A549 (cell line): ENCODE results near the gene WRNIP1. TPM values are rescaled to one million over a fixed set of nuclear protein-coding genes. Genes with fewer than 3 reads are reported as not detected.

Source experiments
- ATAC-seq, 2 experiments: fragments of 200-7000 bp in 1 of 2; fragments of >200 bp in 1 of 2; cut with Nextera tagmentation in 1 of 2; cut with Tn5 transposase in 1 of 2; 3 replicates each; pipeline versions ENCODE4 v1.8.0 to v1.9.1; 2018 to 2020; ENCODE audit warnings: mild to moderate bottlenecking in 1 of 2, moderate library complexity in 1 of 2
- CTCF ChIA-PET: fragments of 300-600 bp; sonication (Branson Sonifier 250); formaldehyde crosslinking; extraction: SDS; loops from one replicate; lab custom pipeline; 2021; ENCODE audit warnings: antibody characterized with exemption, inconsistent platforms; lab: Yijun Ruan, JAX
- POLR2A ChIA-PET: fragments of 350-600 bp; formaldehyde crosslinking; extraction: SDS; loops from one replicate; lab custom pipeline; 2021; ENCODE audit warnings: antibody characterized with exemption, inconsistent platforms; lab: Yijun Ruan, JAX
- DNase-seq, 2 experiments: peaks; one replicate each; pipeline versions ENCODE4 v3.0.0 to v3.0.0-alpha.2; 2011 to 2016; ENCODE audit warnings: low read depth in 1 of 2, low spot score in 1 of 2
- FAIRE-seq: peaks from 2 replicates; lab custom pipeline; 2011; peaks lifted over from hg19 to GRCh38; lab: Jason Lieb, UNC
- H3K27ac ChIP-seq, 2 experiments: fragments of >200 bp; sonication (Bioruptor Twin); formaldehyde crosslinking; 3 replicates each; pipeline ENCODE4 v1.5.1; 2016 to 2017
- H3K4me1 ChIP-seq: fragments of >200 bp; sonication (Bioruptor Twin); formaldehyde crosslinking; 3 replicates; pipeline ENCODE4 v1.6.1; 2016
- H3K4me2 ChIP-seq: fragments of >200 bp; sonication (Bioruptor Twin); formaldehyde crosslinking; 3 replicates; pipeline ENCODE4 v1.6.1; 2016
- H3K4me3 ChIP-seq: fragments of >200 bp; sonication (Bioruptor Twin); formaldehyde crosslinking; 3 replicates; pipeline ENCODE4 v1.5.1; 2016
- H3K9me3 ChIP-seq: fragments of >200 bp; sonication (Bioruptor Twin); formaldehyde crosslinking; 3 replicates; pipeline ENCODE4 v1.6.1; 2016
- ESRRA ChIP-seq: fragments of 150-350 bp; IDR thresholded peaks from 2 replicates; pipeline ENCODE4 v1.6.1; 2014; ENCODE audit warnings: mild to moderate bottlenecking, low read length, borderline replicate concordance
- FOSB ChIP-seq: fragments of 250-450 bp; sonication (Bioruptor Pico); IDR thresholded peaks from 2 replicates; pipeline ENCODE4 v1.5.0; 2020; ENCODE audit warnings: mild to moderate bottlenecking, moderate library complexity
- FOXS1 ChIP-seq: fragments of 250-450 bp; sonication (Bioruptor Pico); IDR thresholded peaks from 2 replicates; pipeline ENCODE4 v1.5.0; 2020; ENCODE audit warnings: mild to moderate bottlenecking, moderate library complexity
- HDAC2 ChIP-seq: fragments of 200-600 bp; sonication (generic); IDR thresholded peaks from 2 replicates; pipeline ENCODE4 v1.6.1; 2016
- HES2 ChIP-seq: fragments of >200 bp; sonication (Bioruptor Twin); formaldehyde crosslinking; IDR thresholded peaks from 2 replicates; pipeline ENCODE4 v1.6.1; 2016
- HOXA7 ChIP-seq: fragments of 250-450 bp; sonication (Bioruptor Pico); IDR thresholded peaks from 2 replicates; pipeline ENCODE4 v1.5.0; 2020; ENCODE audit warnings: mild to moderate bottlenecking, moderate library complexity
- HOXB13 ChIP-seq: fragments of 250-450 bp; sonication (Bioruptor Pico); IDR thresholded peaks from 2 replicates; pipeline ENCODE4 v1.5.0; 2020; ENCODE audit warnings: low read depth, mild to moderate bottlenecking, moderate library complexity
- HOXB5 ChIP-seq: fragments of 250-450 bp; sonication (Bioruptor Pico); IDR thresholded peaks from 2 replicates; pipeline ENCODE4 v1.5.0; 2020; ENCODE audit warnings: mild to moderate bottlenecking, moderate library complexity
- JUN ChIP-seq, 2 experiments: fragments of >200 bp; sonication (Bioruptor Twin); formaldehyde crosslinking; IDR thresholded peaks; 2 replicates in 1 of 2; 3 replicates in 1 of 2; pipeline ENCODE4 v1.6.1; 2016 to 2017
- KDM1A ChIP-seq: fragments of 200-600 bp; sonication (generic); IDR thresholded peaks from 2 replicates; pipeline ENCODE4 v1.6.1; 2016; ENCODE audit warnings: low read depth, mild to moderate bottlenecking
- MAZ ChIP-seq: fragments of 150-350 bp; IDR thresholded peaks from 2 replicates; pipeline ENCODE4 v1.6.1; 2014; ENCODE audit warnings: antibody characterized with exemption, low read depth, low read length, borderline replicate concordance
- NR3C1 ChIP-seq: fragments of >200 bp; sonication (Bioruptor Twin); formaldehyde crosslinking; IDR thresholded peaks from 3 replicates; pipeline ENCODE4 v1.6.1; 2017
- RFX5 ChIP-seq: fragments of 450-650 bp; IDR thresholded peaks from 2 replicates; pipeline ENCODE4 v1.7.1; 2014; ENCODE audit warnings: antibody characterized with exemption, mild to moderate bottlenecking, moderate library complexity
- TFCP2L1 ChIP-seq: fragments of 250-450 bp; sonication (Bioruptor Pico); IDR thresholded peaks from 2 replicates; pipeline ENCODE4 v1.5.0; 2021; ENCODE audit warnings: mild to moderate bottlenecking
- USF2 ChIP-seq: fragments of 450-650 bp; IDR thresholded peaks from 2 replicates; pipeline ENCODE4 v1.6.1; 2014; ENCODE audit warnings: antibody characterized with exemption
- ZC3H11A ChIP-seq: fragments of 450-650 bp; IDR thresholded peaks from 2 replicates; pipeline ENCODE4 v1.6.1; 2014; ENCODE audit warnings: antibody characterized with exemption, mild to moderate bottlenecking
- ZNF302 ChIP-seq: fragments of 250-450 bp; sonication (Bioruptor Pico); IDR thresholded peaks from 2 replicates; pipeline ENCODE4 v1.9.0; 2021; ENCODE audit warnings: inconsistent platforms, mild to moderate bottlenecking, moderate library complexity
- ZSCAN20 ChIP-seq: fragments of 250-450 bp; sonication (Bioruptor Pico); IDR thresholded peaks from 2 replicates; pipeline ENCODE4 v1.8.0; 2022; ENCODE audit warnings: mild to moderate bottlenecking, moderate library complexity
- WGBS: methylation state at CpG from one replicate; pipeline ENCODE4 v1.1.6; 2017; ENCODE audit errors: missing lambda C conversion rate; 5-methylcytosine and 5-hydroxymethylcytosine counted together
- polyA plus RNA-seq, 4 experiments: library from polyadenylated mRNA; depleted of rRNA in 3 of 4; stranded (reverse); fragments of >200 nt; fragmentation: RNase III in 1 of 4; extraction: RNeasy Plus Mini Kit Qiagen cat#74134 plus additional on column Dnase treatment in 1 of 4; gene quantifications; 2 replicates in 3 of 4; 3 replicates in 1 of 4; pipeline ENCODE4 v1.2.3, GENCODE V29; 2011 to 2017
- TF ChIP-seq, protein P1 (sequence below): fragments of >200 bp; sonication (Bioruptor Twin); formaldehyde crosslinking; IDR thresholded peaks from 3 replicates; pipeline ENCODE4 v1.6.1; 2016
- TF ChIP-seq, protein P2 (sequence below): IDR thresholded peaks from 2 replicates; pipeline ENCODE4 v1.6.1; 2012

Gene WRNIP1
- polyA plus RNA-seq, 2 of the 4 experiments (the other 2 are of a cell fraction) = 27.7 to 32.2 TPM

DNA sequence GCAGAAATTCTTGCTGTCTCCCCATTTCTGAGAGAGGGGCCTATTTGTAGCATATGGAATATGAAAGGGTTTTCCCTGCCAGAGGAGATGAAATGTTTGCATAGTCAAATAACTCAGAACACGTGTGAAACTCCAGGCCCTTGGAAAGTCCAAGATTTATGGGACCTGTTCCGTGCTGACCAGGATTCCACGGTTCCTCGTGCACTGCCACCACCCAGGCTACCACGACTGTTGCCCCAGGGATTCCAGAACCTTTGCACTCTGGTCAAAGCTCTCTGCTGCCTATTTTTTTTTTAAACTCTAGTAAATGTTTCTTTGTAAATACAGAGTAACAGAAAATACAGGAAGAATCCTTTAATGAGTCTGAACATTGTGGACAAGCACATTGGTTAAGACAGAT lies 49.5 kb upstream of the WRNIP1 start:
- no peak overlapping the region for H3K4me3 ChIP-seq
- H3K4me1 ChIP-seq = peaks cover 11% of the 10 kb centered on the region; the same call in 2 of the 3 replicates
- H3K9me3 ChIP-seq = no peaks in the 10 kb centered on the region
- ATAC-seq = no peak
- CTCF ChIA-PET = interaction anchor here (0.6 to 1.7 kb wide), 2 partner anchors 21 to 131 kb away, joined by 3 to 7 read pairs; no protein-coding TSS in a partner anchor
- no peak overlapping the region for H3K4me2 ChIP-seq
- FAIRE-seq = no peak
- 88% methylated on average over 5 of the region's 5 CpGs for WGBS
- no peak for DNase-seq
- POLR2A ChIA-PET = no interaction called here
- H3K27ac ChIP-seq = no peak overlapping the region
- no peak for TF ChIP-seq TFCP2L1
- TF ChIP-seq, protein P1, sequence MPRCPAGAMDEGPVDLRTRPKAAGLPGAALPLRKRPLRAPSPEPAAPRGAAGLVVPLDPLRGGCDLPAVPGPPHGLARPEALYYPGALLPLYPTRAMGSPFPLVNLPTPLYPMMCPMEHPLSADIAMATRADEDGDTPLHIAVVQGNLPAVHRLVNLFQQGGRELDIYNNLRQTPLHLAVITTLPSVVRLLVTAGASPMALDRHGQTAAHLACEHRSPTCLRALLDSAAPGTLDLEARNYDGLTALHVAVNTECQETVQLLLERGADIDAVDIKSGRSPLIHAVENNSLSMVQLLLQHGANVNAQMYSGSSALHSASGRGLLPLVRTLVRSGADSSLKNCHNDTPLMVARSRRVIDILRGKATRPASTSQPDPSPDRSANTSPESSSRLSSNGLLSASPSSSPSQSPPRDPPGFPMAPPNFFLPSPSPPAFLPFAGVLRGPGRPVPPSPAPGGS = no peak

DNA sequence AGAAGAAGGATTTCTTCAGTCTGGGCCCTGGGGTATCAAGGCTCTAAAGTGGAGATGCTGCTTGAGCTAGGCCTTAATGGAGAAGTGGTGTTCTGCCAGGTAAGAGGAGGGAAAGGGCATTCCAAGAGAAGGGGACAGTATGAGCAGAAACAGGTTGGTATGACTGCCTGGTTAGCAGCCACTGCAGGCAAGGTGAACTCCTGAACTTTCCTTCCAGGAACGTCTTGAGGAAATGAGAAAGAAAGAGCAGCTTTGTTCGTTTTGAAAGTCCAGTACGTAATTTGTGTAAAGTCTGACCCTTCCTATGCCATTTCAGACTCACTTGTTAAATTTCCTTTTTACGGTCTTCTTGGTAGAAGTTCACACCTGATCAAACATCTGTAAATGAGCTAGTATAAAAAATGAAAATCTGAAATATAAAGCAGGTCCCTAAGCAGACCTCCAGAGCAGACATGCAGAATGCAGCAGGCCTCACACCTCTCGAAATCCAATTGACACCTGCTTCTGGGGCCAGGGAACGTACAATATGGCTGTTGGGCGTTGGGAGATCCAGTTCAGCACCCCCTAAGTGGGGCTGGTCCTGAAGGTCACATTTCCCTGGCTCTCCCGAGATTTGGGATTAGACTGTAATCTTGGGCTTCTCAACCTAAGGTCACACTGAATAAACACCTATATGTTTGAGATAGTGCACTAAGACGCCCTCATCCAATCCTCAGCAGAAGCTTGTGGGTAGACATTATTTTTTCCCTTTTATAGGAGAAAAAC lies 48.1 kb upstream of the WRNIP1 start:
- no peak overlapping the region for H3K4me2 ChIP-seq
- TF ChIP-seq HES2 = no peak
- no peak for TF ChIP-seq JUN (IDR thresholded peaks at IDR 0.05)
- no peak for TF ChIP-seq HOXA7 (CRISPR knock-in tag)
- TF ChIP-seq ZC3H11A = no peak
- no peak for TF ChIP-seq HDAC2
- no peak for TF ChIP-seq USF2
- no peak for TF ChIP-seq HOXB13 (CRISPR knock-in tag)
- no peak for TF ChIP-seq ZNF302
- TF ChIP-seq RFX5 = no peak
- no peak for TF ChIP-seq KDM1A
- TF ChIP-seq HOXB5 = no peak
- no peak for TF ChIP-seq FOXS1 (CRISPR knock-in tag)
- no peak for TF ChIP-seq ZSCAN20 (CRISPR knock-in tag)
- TF ChIP-seq MAZ = no peak
- no peak for TF ChIP-seq ESRRA
- no peak for TF ChIP-seq FOSB (CRISPR knock-in tag)
- TF ChIP-seq, protein P2, sequence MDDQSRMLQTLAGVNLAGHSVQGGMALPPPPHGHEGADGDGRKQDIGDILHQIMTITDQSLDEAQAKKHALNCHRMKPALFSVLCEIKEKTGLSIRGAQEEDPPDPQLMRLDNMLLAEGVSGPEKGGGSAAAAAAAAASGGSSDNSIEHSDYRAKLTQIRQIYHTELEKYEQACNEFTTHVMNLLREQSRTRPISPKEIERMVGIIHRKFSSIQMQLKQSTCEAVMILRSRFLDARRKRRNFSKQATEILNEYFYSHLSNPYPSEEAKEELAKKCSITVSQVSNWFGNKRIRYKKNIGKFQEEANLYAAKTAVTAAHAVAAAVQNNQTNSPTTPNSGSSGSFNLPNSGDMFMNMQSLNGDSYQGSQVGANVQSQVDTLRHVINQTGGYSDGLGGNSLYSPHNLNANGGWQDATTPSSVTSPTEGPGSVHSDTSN = no peak
- TF ChIP-seq, protein P1 = no peak
- no peak for TF ChIP-seq NR3C1
- TF ChIP-seq, all 56 proteins: peak for 0
- Histone ChIP-seq H3K27ac (no peak overlapping the region), H3K4me3 (no peak overlapping the region), H3K9me3 (no peaks in the 10 kb centered on the region), H3K4me1 (peaks cover 11% of the 10 kb centered on the region; the same call in 2 of the 3 replicates)
- WGBS = 73% methylated on average over 9 of the region's 9 CpGs
- DNase-seq (no peak), ATAC-seq (no peak), FAIRE-seq (no peak)
- ChIA-PET POLR2A (no interaction called here), CTCF (interaction anchor here (0.9 to 1.3 kb wide), 3 partner anchors 33 to 613 kb away, joined by 3 to 4 read pairs (median 3); partner anchors contain the start of gene MYLK4)
